Cardiac fibroblast (primary cell): ENCODE data around the gene UNG.
"Not testable (repeated sequence)": the region's sequence is repeated elsewhere in the genome, so short reads cannot be mapped to it uniquely, and the experiment has no call there.

ENCODE experiments used
- DNase-seq, 2 donors: peaks; one replicate each; pipeline versions ENCODE4 v3.0.0 to v3.0.0-alpha.2; 2010; ENCODE audit warnings: low read depth in 2 of 2
- H3K4me3 ChIP-seq, 2 donors: replicated peaks in 1 of 2; 1 replicate in 1 of 2; 2 replicates in 1 of 2; pipeline ENCODE4 v1.5.1; 2011; ENCODE audit warnings: low read depth in 2 of 2, low read length in 2 of 2, mild to moderate bottlenecking in 2 of 2, moderate library complexity in 1 of 2
- CTCF ChIP-seq: IDR thresholded peaks from one replicate; pipeline ENCODE4 v1.5.1; 2011; ENCODE audit warnings: low read depth, mild to moderate bottlenecking, low read length, inconsistent platforms

Gene UNG

GRCh38 chr12:109139791-109140190 lies 42.4 kb downstream of the UNG start:
- H3K4me3 ChIP-seq = no peak overlapping the region
- TF ChIP-seq CTCF = no peak
- no peak for DNase-seq

GRCh38 chr12:109140560-109140959 lies 43.2 kb downstream of the UNG start:
- no peak overlapping the region for H3K4me3 ChIP-seq
- DNase-seq = no peak
- TF ChIP-seq CTCF = no peak

GRCh38 chr12:109144224-109144623 lies 46.8 kb downstream of the UNG start:
- H3K4me3 ChIP-seq = no peak overlapping the region
- no peak for TF ChIP-seq CTCF
- no peak for DNase-seq

- not testable (repeated sequence) for H3K4me3 ChIP-seq, DNase-seq
These were observed 49.7 kb downstream of the UNG start for GRCh38 chr12:109147126-109147525.

- peak; percentile 6 to 89 for DNase-seq
- TF ChIP-seq CTCF = no peak
These were observed 50.6 kb downstream of the UNG start for GRCh38 chr12:109147954-109148353.

GRCh38 chr12:109150124-109150640 lies 52.8 kb downstream of the UNG start:
- no peak for TF ChIP-seq CTCF
- no peak overlapping the region for H3K4me3 ChIP-seq
- no peak for DNase-seq

More at GRCh38 chr12:109147954-109148353, 50.6 kb downstream of the UNG start:
- no peak overlapping the region for H3K4me3 ChIP-seq

GRCh38 chr12:109151457-109151856 lies 54.1 kb downstream of the UNG start:
- no peak for DNase-seq
- TF ChIP-seq CTCF = no peak
- H3K4me3 ChIP-seq = no peak overlapping the region
